IMR-90 (cell line): ENCODE data around the gene MMEL1. TPM values are rescaled to one million over a fixed set of nuclear protein-coding genes. Genes with fewer than 3 reads are reported as not detected.

Experiments used
- ATAC-seq: fragments of 200-7000 bp; cut with Tn5 transposase; 2 replicates; pipeline ENCODE4 v1.9.1; 2020; ENCODE audit warnings: low read depth, mild to moderate bottlenecking, moderate library complexity
- BruUV-seq: library from RNA; stranded (reverse); fragments of 400-500 nt; replicated peaks from 2 replicates; lab custom pipeline; 2021; lab: Mats Ljungman, UMichigan
- CTCF ChIA-PET: fragments of 300-600 bp; formaldehyde crosslinking; extraction: SDS; loops from one replicate; lab custom pipeline; 2021; ENCODE audit warnings: antibody characterized with exemption; lab: Yijun Ruan, JAX
- POLR2A ChIA-PET: fragments of 300-600 bp; sonication (Branson Sonifier 250); formaldehyde crosslinking; loops from one replicate; lab custom pipeline; 2022; ENCODE audit warnings: antibody characterized with exemption; ENCODE audit not compliant: unreplicated experiment; lab: Charles Lee
- DNase-seq: peaks from one replicate; pipeline ENCODE4 v3.0.0; 2013
- H2AFZ ChIP-seq: replicated peaks from 2 replicates; pipeline ENCODE3; 2013; ENCODE audit warnings: low read length, mild to moderate bottlenecking; ENCODE audit not compliant: poor library complexity
- H2AK5ac ChIP-seq: 2 replicates; pipeline ENCODE4 v1.6.1; 2013; ENCODE audit warnings: low read depth, low read length, inconsistent platforms
- H2AK9ac ChIP-seq: replicated peaks from 2 replicates; pipeline ENCODE3; 2013; ENCODE audit warnings: mild to moderate bottlenecking, low read depth, low read length, moderate library complexity; ENCODE audit not compliant: poor library complexity
- H2BK120ac ChIP-seq: 2 replicates; pipeline ENCODE4 v1.6.1; 2013; ENCODE audit warnings: low read depth, low read length, inconsistent platforms
- H2BK15ac ChIP-seq: 3 replicates; pipeline ENCODE4 v1.6.1; 2013; ENCODE audit warnings: low read depth, low read length, inconsistent platforms
- H2BK20ac ChIP-seq: 2 replicates; pipeline ENCODE4 v1.6.1; 2013; ENCODE audit warnings: low read depth, mild to moderate bottlenecking, inconsistent platforms, low read length, moderate library complexity
- H2BK5ac ChIP-seq: 2 replicates; pipeline ENCODE4 v1.6.1; 2013; ENCODE audit warnings: mild to moderate bottlenecking, low read depth, low read length, inconsistent platforms; ENCODE audit not compliant: poor library complexity, severe bottlenecking
- H3K14ac ChIP-seq: replicated peaks from 2 replicates; pipeline ENCODE4 v1.6.1; 2013; ENCODE audit warnings: low read depth, low read length, inconsistent platforms
- H3K18ac ChIP-seq: 2 replicates; pipeline ENCODE4 v1.6.1; 2013; ENCODE audit warnings: low read depth, low read length, control low read depth
- H3K23ac ChIP-seq: 2 replicates; pipeline ENCODE4 v1.6.1; 2013; ENCODE audit warnings: low read depth, low read length, inconsistent platforms
- H3K27ac ChIP-seq: 2 replicates; pipeline ENCODE4 v1.5.1; 2013; ENCODE audit warnings: mild to moderate bottlenecking, control low read depth, low read length; ENCODE audit not compliant: insufficient read depth
- H3K27me3 ChIP-seq: 2 replicates; pipeline ENCODE4 v1.6.1; 2013; ENCODE audit warnings: low read length; ENCODE audit not compliant: control insufficient read depth, insufficient read depth
- H3K36me3 ChIP-seq: 2 replicates; pipeline ENCODE4 v1.6.1; 2013; ENCODE audit warnings: low read length, mixed read lengths; ENCODE audit not compliant: control insufficient read depth, insufficient read depth
- H3K4ac ChIP-seq: 2 replicates; pipeline ENCODE4 v1.6.1; 2013; ENCODE audit warnings: low read depth, low read length, inconsistent platforms
- H3K4me1 ChIP-seq: 2 replicates; pipeline ENCODE4 v1.6.1; 2013; ENCODE audit warnings: low read length, mixed read lengths; ENCODE audit not compliant: control insufficient read depth, insufficient read depth
- H3K4me2 ChIP-seq: 2 replicates; pipeline ENCODE4 v1.6.1; 2013; ENCODE audit warnings: low read depth, mild to moderate bottlenecking, control low read depth, low read length, moderate library complexity
- H3K4me3 ChIP-seq: 2 replicates; pipeline ENCODE4 v1.5.1; 2013; ENCODE audit warnings: low read depth, mild to moderate bottlenecking, control low read depth, low read length, moderate library complexity; ENCODE audit not compliant: insufficient read depth
- H3K56ac ChIP-seq: 2 replicates; pipeline ENCODE4 v1.6.1; 2013; ENCODE audit warnings: low read length, inconsistent platforms; ENCODE audit not compliant: insufficient read depth; ENCODE audit errors: extremely low read depth
- H3K79me1 ChIP-seq, 2 experiments: 2 replicates each; pipeline ENCODE4 v1.6.1; 2013; ENCODE audit warnings: low read length in 2 of 2, inconsistent platforms in 1 of 2, low read depth in 1 of 2
- H3K9ac ChIP-seq: 2 replicates; pipeline ENCODE4 v1.6.1; 2013; ENCODE audit warnings: low read depth, low read length, control low read depth
- H3K9me1 ChIP-seq: 2 replicates; pipeline ENCODE4 v1.6.1; 2013; ENCODE audit warnings: low read length, inconsistent platforms; ENCODE audit not compliant: insufficient read depth
- H3K9me3 ChIP-seq: 2 replicates; pipeline ENCODE4 v1.6.1; 2013; ENCODE audit warnings: low read length; ENCODE audit not compliant: control insufficient read depth, insufficient read depth
- H4K20me1 ChIP-seq: 2 replicates; pipeline ENCODE4 v1.6.1; 2013; ENCODE audit warnings: low read length, inconsistent platforms; ENCODE audit not compliant: insufficient read depth
- H4K5ac ChIP-seq: 2 replicates; pipeline ENCODE4 v1.6.1; 2013; ENCODE audit warnings: mild to moderate bottlenecking, low read depth, low read length, control low read depth
- H4K8ac ChIP-seq, 2 experiments: 2 replicates each; pipeline ENCODE4 v1.6.1; 2013; ENCODE audit warnings: low read depth in 2 of 2, low read length in 2 of 2, control low read depth in 1 of 2, inconsistent platforms in 1 of 2
- H4K91ac ChIP-seq: 2 replicates; pipeline ENCODE4 v1.6.1; 2013; ENCODE audit warnings: low read depth, low read length, inconsistent platforms; ENCODE audit not compliant: insufficient read depth
- FOS ChIP-seq: fragments of 150-350 bp; IDR thresholded peaks from 2 replicates; pipeline ENCODE4 v1.6.1; 2016; ENCODE audit warnings: low read depth, low read length
- POLR2A ChIP-seq: IDR thresholded peaks from 2 replicates; pipeline ENCODE4 v1.6.1; 2012; ENCODE audit warnings: mild to moderate bottlenecking, low read depth, low read length
- WGBS, 2 experiments: methylation state at CpG; one replicate each; pipeline versions ENCODE4 v1.1.5 to v1.1.7; 2013; ENCODE audit warnings: missing lambda C conversion rate in 2 of 2; ENCODE audit not compliant: insufficient read length in 1 of 2; ENCODE audit errors: extremely low coverage in 2 of 2; 5-methylcytosine and 5-hydroxymethylcytosine counted together
- dilution Hi-C: fragments of 300-500 bp; cut with HindIII; formaldehyde crosslinking; loops from one replicate; pipeline ENCODE4 v1.14.3; 2018; ENCODE audit warnings: low sequenced_read_pairs; ENCODE audit not compliant: unreplicated experiment
- in situ Hi-C: fragments of 300-500 bp; cut with MboI; formaldehyde crosslinking; loops from 3 replicates; pipeline ENCODE4 v1.14.3; 2019; ENCODE audit warnings: low sequenced_read_pairs, inconsistent platforms, mixed read lengths
- intact Hi-C: fragments of 100-400 bp; cut with micrococcal nuclease; formaldehyde crosslinking; loops from 2 replicates; pipeline ENCODE4 v1.10.0; 2022
- polyA plus RNA-seq, 3 experiments: library from polyadenylated mRNA; depleted of rRNA; stranded (reverse); fragments of >200 nt; gene quantifications; 2 replicates each; pipeline ENCODE4 v1.2.3, GENCODE V29; 2012; ENCODE audit warnings: low replicate concordance in 1 of 3
- total RNA-seq: library from RNA; depleted of rRNA; stranded (reverse); fragments of >200 nt; gene quantifications from 2 replicates; pipeline ENCODE4 v1.2.3, GENCODE V29; 2012

The MMEL1 gene
- total and polyA plus RNA-seq, 2 of the 4 experiments (the other 2 are of a cell fraction): under 0.01 to 0.12 TPM

GRCh38 chr1:2558861-2559260 lies 74.0 kb downstream of the MMEL1 start:
- intact Hi-C loops: no loop called here
- no peak overlapping the region for H3K18ac ChIP-seq

More at GRCh38 chr1:2558861-2559260, 74.0 kb downstream of the MMEL1 start:
- no peaks in the 10 kb centered on the region for H3K79me1 ChIP-seq
- CTCF ChIA-PET: no interaction called here
- no peak overlapping the region for H4K8ac ChIP-seq
- H2BK15ac ChIP-seq: no peak overlapping the region
- no peaks in the 10 kb centered on the region for H3K9me1 ChIP-seq
- no peaks in the 10 kb centered on the region for H3K4me1 ChIP-seq
- POLR2A ChIA-PET: no interaction called here
- no peak overlapping the region for H2AFZ ChIP-seq
- H3K56ac ChIP-seq: no peak overlapping the region
- H3K9me3 ChIP-seq: no peaks in the 10 kb centered on the region
- TF ChIP-seq POLR2A (no peak), FOS (no peak)
- no peak overlapping the region for H3K9ac ChIP-seq
- no peak overlapping the region for H3K27ac ChIP-seq
- H3K4me2 ChIP-seq: no peak overlapping the region
- no peak overlapping the region for H4K91ac ChIP-seq
- dilution Hi-C loops (no loop called here), in situ Hi-C loops (no loop called here)
- no peaks in the 10 kb centered on the region for H4K20me1 ChIP-seq
- H3K27me3 ChIP-seq: peaks cover 3% of the 10 kb centered on the region; the same call in 1 of the 2 replicates
- no TSS peak for BruUV-seq
- ATAC-seq (no peak), DNase-seq (no peak)
- H3K23ac ChIP-seq: no peak overlapping the region
- no peaks in the 10 kb centered on the region for H3K36me3 ChIP-seq
- no peak overlapping the region for H2AK9ac ChIP-seq
- no peak overlapping the region for H2BK120ac ChIP-seq
- no peak overlapping the region for H2BK5ac ChIP-seq
- H3K4ac ChIP-seq: no peak overlapping the region
- no peak overlapping the region for H2BK20ac ChIP-seq
- H4K5ac ChIP-seq: no peak overlapping the region
- no peak overlapping the region for H3K14ac ChIP-seq
- H3K4me3 ChIP-seq: no peak overlapping the region
- WGBS, 2 experiments: 60% methylated on average over 2 of the region's 6 CpGs; no CpG with 5 or more reads in 1 of the 2 experiments
- H2AK5ac ChIP-seq: no peak overlapping the region
